Thoracic aorta (tissue), 2 donors: ENCODE measurements around the gene ZBTB42. TPM values are rescaled to one million over a fixed set of nuclear protein-coding genes. Genes with fewer than 3 reads are reported as not detected.

Source experiments
- ATAC-seq: fragments of 150-250 bp; one replicate; pipeline ENCODE4 v1.8.0; 2017; ENCODE audit warnings: low read depth; ENCODE audit not compliant: insufficient number of reproducible peaks, low FRiP score
- DNase-seq: peaks from one replicate; pipeline ENCODE4 v3.0.0-alpha.2; 2020; ENCODE audit warnings: low spot score
- H3K27ac ChIP-seq, 2 donors: fragments of 200-600 bp; sonication (generic); 1 replicate in 1 of 2; 2 replicates in 1 of 2; pipeline ENCODE4 v1.5.1; 2016; ENCODE audit warnings: mild to moderate bottlenecking in 2 of 2, moderate library complexity in 2 of 2
- H3K27me3 ChIP-seq: fragments of 200-600 bp; sonication (generic); replicated peaks from 2 replicates; pipeline ENCODE4 v1.6.0; 2016; ENCODE audit warnings: mild to moderate bottlenecking; ENCODE audit not compliant: insufficient read depth
- H3K36me3 ChIP-seq: fragments of 200-600 bp; sonication (generic); one replicate; pipeline ENCODE4 v1.5.1; 2016
- H3K4me1 ChIP-seq, 2 donors: fragments of 200-600 bp; sonication (generic); 1 replicate in 1 of 2; 2 replicates in 1 of 2; pipeline versions ENCODE4 v1.5.1 to v1.6.0; 2016; ENCODE audit warnings: low read depth in 2 of 2, mild to moderate bottlenecking in 1 of 2; ENCODE audit not compliant: control insufficient read depth in 1 of 2
- H3K4me3 ChIP-seq: fragments of 200-600 bp; sonication (generic); 2 replicates; pipeline ENCODE4 v1.5.1; 2016; ENCODE audit warnings: mild to moderate bottlenecking
- H3K9me3 ChIP-seq: fragments of 200-600 bp; sonication (generic); 2 replicates; pipeline ENCODE4 v1.5.1; 2016
- CTCF ChIP-seq: fragments of 200-600 bp; sonication (generic); IDR thresholded peaks from one replicate; pipeline ENCODE4 v1.5.1; 2019; ENCODE audit warnings: antibody characterized with exemption
- total RNA-seq, 2 donors: library from RNA; depleted of rRNA; stranded (reverse); fragments of >200 nt; gene quantifications; one replicate each; pipeline versions ENCODE4 v1.1.0 to v1.2.3, GENCODE V29; 2016

Gene ZBTB42
- total RNA-seq, 2 donors from 2014 or later = 3.2 to 4.4 TPM

- no peak overlapping the region for H3K4me3 ChIP-seq
- ATAC-seq (no peak), DNase-seq (no peak)
- H3K4me1 ChIP-seq = peaks cover 7 to 20% of the 10 kb centered on the region in 2 donors
- no peak overlapping the region for H3K27ac ChIP-seq
- H3K27me3 ChIP-seq = peaks cover 6% of the 10 kb centered on the region
- no peak for TF ChIP-seq CTCF
- no peaks in the 10 kb centered on the region for H3K36me3 ChIP-seq
- H3K9me3 ChIP-seq = no peaks in the 10 kb centered on the region
Measured at GRCh38 chr14:104841730-104842129, 40.8 kb downstream of the ZBTB42 start.

- no peak for TF ChIP-seq CTCF
- H3K27me3 ChIP-seq = peaks cover 6% of the 10 kb centered on the region
- H3K36me3 ChIP-seq = no peaks in the 10 kb centered on the region
- no peaks in the 10 kb centered on the region for H3K9me3 ChIP-seq
- peak overlapping the region; percentile 67 for H3K4me3 ChIP-seq
- ATAC-seq = no peak
- no peak for DNase-seq
- peaks cover 7 to 20% of the 10 kb centered on the region in 2 donors for H3K4me1 ChIP-seq
- H3K27ac ChIP-seq = no peak overlapping the region
Measured at GRCh38 chr14:104843006-104843405, 42.1 kb downstream of the ZBTB42 start.

GRCh38 chr14:104843442-104844305 is 42.8 kb downstream of the ZBTB42 start:
- H3K4me3 ChIP-seq = peak overlapping the region; percentile 67
- DNase-seq = no peak
- no peak overlapping the region for H3K27ac ChIP-seq
- TF ChIP-seq CTCF = no peak
- no peak for ATAC-seq
- H3K4me1 ChIP-seq = peaks cover 7 to 20% of the 10 kb centered on the region in 2 donors
- peaks cover 6% of the 10 kb centered on the region for H3K27me3 ChIP-seq
- no peaks in the 10 kb centered on the region for H3K9me3 ChIP-seq
- H3K36me3 ChIP-seq = no peaks in the 10 kb centered on the region

- Histone ChIP-seq H3K9me3 (no peaks in the 10 kb centered on the region), H3K4me3 (peak overlapping the region; percentile 67), H3K4me1 (peaks cover 7 to 20% of the 10 kb centered on the region in 2 donors), H3K27me3 (peaks cover 6% of the 10 kb centered on the region), H3K27ac (no peak overlapping the region), H3K36me3 (no peaks in the 10 kb centered on the region)
- DNase-seq = no peak
- no peak for TF ChIP-seq CTCF
- no peak for ATAC-seq
Measured at GRCh38 chr14:104844306-104845032, 43.6 kb downstream of the ZBTB42 start.

- Histone ChIP-seq H3K9me3 (no peaks in the 10 kb centered on the region), H3K27ac (no peak overlapping the region), H3K4me1 (peaks cover 7 to 20% of the 10 kb centered on the region in 2 donors), H3K27me3 (peaks cover 6% of the 10 kb centered on the region), H3K36me3 (no peaks in the 10 kb centered on the region), H3K4me3 (no peak overlapping the region)
- DNase-seq = no peak
- no peak for ATAC-seq
- TF ChIP-seq CTCF = no peak
Measured at GRCh38 chr14:104845033-104845666, 44.2 kb downstream of the ZBTB42 start.
